GM18873 (cell line): ENCODE measurements around the gene SOX11.
"Not testable (repeated sequence)": the region's sequence is repeated elsewhere in the genome, so short reads cannot be mapped to it uniquely, and the experiment has no call there.

ENCODE experiments used
- ATAC-seq: cut with Tn5 transposase; IDR thresholded peaks from one replicate; pipeline ENCODE4 v1.9.1; 2021; ENCODE audit warnings: mild to moderate bottlenecking, moderate library complexity, moderate number of reproducible peaks; ENCODE audit not compliant: unreplicated experiment, low FRiP score

SOX11 gene

GRCh38 chr2:5691985-5692529 is at the start of gene SOX11:
TSS of gene SOX11 (plus strand) at chr2:5692384. CDS start at chr2:5692722, 338 bp downstream.
- no peak for ATAC-seq

- ATAC-seq, result not testable (repeated sequence)
These were observed 39.5 kb upstream of the SOX11 start for GRCh38 chr2:5652734-5653133.

- ATAC-seq, result not testable (repeated sequence)
These were observed 38.4 kb upstream of the SOX11 start for GRCh38 chr2:5653756-5654155.

- ATAC-seq, result no peak
These were observed 35.0 kb upstream of the SOX11 start for GRCh38 chr2:5657231-5657630.

GRCh38 chr2:5660591-5660990 is 31.6 kb upstream of the SOX11 start:
- ATAC-seq, result no peak

GRCh38 chr2:5661362-5661761 is 30.8 kb upstream of the SOX11 start:
- no peak for ATAC-seq

GRCh38 chr2:5664278-5664681 is 27.9 kb upstream of the SOX11 start:
- ATAC-seq, result no peak

- ATAC-seq, result no peak
These were observed 27.1 kb upstream of the SOX11 start for GRCh38 chr2:5665066-5665465.

GRCh38 chr2:5666798-5667197 is 25.4 kb upstream of the SOX11 start:
- ATAC-seq, result no peak

- not testable (repeated sequence) for ATAC-seq
These were observed 24.5 kb upstream of the SOX11 start for GRCh38 chr2:5667655-5668054.

GRCh38 chr2:5668682-5669250 is 23.4 kb upstream of the SOX11 start:
- no peak for ATAC-seq

GRCh38 chr2:5672749-5673144 is 19.4 kb upstream of the SOX11 start:
- no peak for ATAC-seq

GRCh38 chr2:5673145-5674025 is 18.8 kb upstream of the SOX11 start:
- ATAC-seq, result no peak

GRCh38 chr2:5674026-5674340 is 18.2 kb upstream of the SOX11 start:
- ATAC-seq, result no peak

GRCh38 chr2:5677133-5677532 is 15.1 kb upstream of the SOX11 start:
- ATAC-seq, result no peak

- ATAC-seq, result no peak
These were observed 8.7 kb upstream of the SOX11 start for GRCh38 chr2:5683471-5683870.

GRCh38 chr2:5685225-5685624 is 7.0 kb upstream of the SOX11 start:
- ATAC-seq, result no peak

- ATAC-seq, result no peak
These were observed 6.1 kb upstream of the SOX11 start for GRCh38 chr2:5686068-5686467.

GRCh38 chr2:5686536-5686935 is 5.6 kb upstream of the SOX11 start:
- no peak for ATAC-seq

GRCh38 chr2:5689750-5690149 is 2.4 kb upstream of the SOX11 start:
- ATAC-seq, result no peak

- ATAC-seq, result no peak
These were observed 1.9 kb upstream of the SOX11 start for GRCh38 chr2:5690286-5690685.

GRCh38 chr2:5690718-5691220 is 1.4 kb upstream of the SOX11 start:
- no peak for ATAC-seq
